ENCODE measurements around the gene IL9. TPM values are rescaled to one million over a fixed set of nuclear protein-coding genes. Genes with fewer than 3 reads are reported as not detected.

Gene IL9
- total RNA-seq, 3 donors from 2014 or later = 74.3 to 198 (median 134) TPM

DNA sequence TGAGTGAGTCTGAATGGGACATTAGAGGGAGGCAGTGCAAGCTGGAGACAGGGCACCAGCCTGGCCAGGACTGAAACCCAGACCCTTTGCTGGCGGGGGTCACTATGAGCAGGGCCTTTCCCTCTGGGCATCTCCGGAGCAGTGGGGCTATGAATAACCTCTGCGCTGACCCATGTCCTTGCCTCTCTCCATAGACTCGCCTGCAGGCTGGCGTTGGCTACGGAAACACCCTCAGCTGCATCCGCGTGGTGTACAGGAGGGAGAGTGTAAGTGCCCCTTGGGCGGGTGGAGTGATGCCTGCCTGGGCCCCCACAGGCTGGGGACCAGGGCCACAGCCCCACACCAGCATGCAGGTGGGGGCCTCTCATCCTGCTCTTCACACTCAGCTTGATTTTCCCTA lies 45.4 kb downstream of the IL9 start:
- Mint-ChIP-seq H3K36me3 (ENCODE audit: insufficient read depth) (no peaks in the 10 kb centered on the region), H3K4me3 (no peak overlapping the region), H3K27me3 (ENCODE audit: low read depth) (peaks cover 3% of the 10 kb centered on the region), H3K9me3 (no peaks in the 10 kb centered on the region), H3K4me1 (ENCODE audit: low read depth) (no peaks in the 10 kb centered on the region)
- ATAC-seq = peak in 1 of 2 donors; percentile 16
- no peak for DNase-seq

DNA sequence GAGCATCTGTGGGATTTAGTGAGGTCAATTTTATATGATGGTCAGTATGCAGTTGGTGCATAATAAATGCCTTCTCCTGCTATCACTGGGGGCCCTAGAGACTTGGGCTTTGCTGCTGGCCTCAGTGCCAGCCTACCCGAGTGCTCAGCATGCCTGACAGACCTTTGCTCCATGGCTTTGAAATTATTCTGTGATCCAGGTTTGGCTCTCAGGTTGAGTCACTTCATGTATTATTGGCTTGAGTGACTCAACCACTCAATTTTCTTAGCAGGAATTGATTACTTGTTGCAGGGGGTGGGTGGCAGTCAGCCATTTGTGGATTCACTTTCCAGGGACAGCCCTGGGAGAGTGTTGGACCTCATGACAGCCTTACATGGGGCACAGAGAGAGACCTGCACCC lies 47.7 kb downstream of the IL9 start:
- no peak for ATAC-seq
- Mint-ChIP-seq H3K4me3 (no peak overlapping the region), H3K4me1 (ENCODE audit: low read depth) (no peaks in the 10 kb centered on the region), H3K36me3 (ENCODE audit: insufficient read depth) (no peaks in the 10 kb centered on the region), H3K27me3 (ENCODE audit: low read depth) (peaks cover 10% of the 10 kb centered on the region), H3K9me3 (no peaks in the 10 kb centered on the region)
- no peak for DNase-seq

GRCh38 chr5:135846311-135846710 lies 49.3 kb downstream of the IL9 start:
- peaks cover 17% of the 10 kb centered on the region for H3K27me3 Mint-ChIP-seq (ENCODE audit: low read depth)
- no peaks in the 10 kb centered on the region for H3K4me1 Mint-ChIP-seq (ENCODE audit: low read depth)
- no peak for ATAC-seq
- H3K9me3 Mint-ChIP-seq = no peaks in the 10 kb centered on the region
- DNase-seq = no peak
- no peaks in the 10 kb centered on the region for H3K36me3 Mint-ChIP-seq (ENCODE audit: insufficient read depth)
- no peak overlapping the region for H3K4me3 Mint-ChIP-seq

DNA sequence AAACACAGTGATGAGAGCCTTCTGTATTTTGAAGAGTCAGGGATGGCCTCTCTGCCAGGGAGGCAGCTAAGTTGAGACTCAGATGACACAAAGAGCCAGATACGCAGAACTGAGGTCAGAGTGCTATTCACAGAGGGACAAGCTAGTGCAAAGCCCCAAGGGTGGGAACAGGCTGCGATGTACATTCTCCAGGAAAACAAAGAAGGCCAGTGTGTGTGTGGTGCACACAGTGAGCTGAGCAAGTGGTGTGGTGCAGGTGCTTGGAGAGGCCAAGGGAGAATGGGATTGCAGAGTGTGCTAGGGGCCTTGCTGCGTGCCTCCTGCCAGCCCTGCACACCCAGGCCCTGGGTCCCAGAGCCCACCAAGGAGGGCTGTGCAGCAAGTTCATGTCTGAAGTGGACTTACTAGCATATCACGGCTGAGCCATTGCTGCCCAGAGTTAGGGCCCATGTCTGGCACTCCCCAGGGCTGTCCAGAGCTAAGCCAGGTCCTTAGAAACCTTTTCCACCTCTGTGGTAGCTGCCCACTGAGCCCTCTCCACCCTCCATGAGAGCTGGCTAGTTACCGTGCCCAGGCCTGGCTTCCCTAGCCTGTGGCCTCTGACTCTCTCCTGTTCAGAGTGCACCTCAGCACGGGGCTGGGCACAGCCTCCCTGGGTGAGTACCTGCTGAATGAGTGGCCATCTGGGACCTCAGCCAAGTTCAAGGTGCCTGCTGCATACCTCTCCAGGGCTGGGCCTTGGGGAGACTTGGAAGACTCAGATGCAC lies 51.9 kb downstream of the IL9 start:
- Mint-ChIP-seq H3K4me3 (no peak overlapping the region), H3K9me3 (no peaks in the 10 kb centered on the region), H3K4me1 (ENCODE audit: low read depth) (no peaks in the 10 kb centered on the region), H3K36me3 (ENCODE audit: insufficient read depth) (no peaks in the 10 kb centered on the region), H3K27me3 (ENCODE audit: low read depth) (peaks cover 23% of the 10 kb centered on the region)
- no peak for DNase-seq
- no peak for ATAC-seq

- Mint-ChIP-seq H3K4me1 (ENCODE audit: low read depth) (no peaks in the 10 kb centered on the region), H3K9me3 (peaks cover 4% of the 10 kb centered on the region), H3K4me3 (no peak overlapping the region), H3K27me3 (ENCODE audit: low read depth) (peaks cover 23% of the 10 kb centered on the region), H3K36me3 (ENCODE audit: insufficient read depth) (no peaks in the 10 kb centered on the region)
- no peak for DNase-seq
- ATAC-seq = no peak
Measured at GRCh38 chr5:135842737-135843136, 52.9 kb downstream of the IL9 start.

Other genes with a start within 250 kb of the IL9 start
- gene SLC25A48, start 61.2 kb downstream of the IL9 start, total RNA-seq = not detected
- gene LECT2, start 59.1 kb upstream of the IL9 start, total RNA-seq = not detected
- gene TGFBI, start 133.1 kb upstream of the IL9 start, total RNA-seq = under 1 TPM; 0.81 to 0.84 (median 0.82) TPM
- 10 to 100 TPM in 1 of 3 donors, 1 to 10 TPM in 2; 3.5 to 10.1 (median 6.0) TPM for gene SMAD5, start 237.0 kb upstream of the IL9 start, total RNA-seq